ENCODE data around the gene AKAP5.

DNA sequence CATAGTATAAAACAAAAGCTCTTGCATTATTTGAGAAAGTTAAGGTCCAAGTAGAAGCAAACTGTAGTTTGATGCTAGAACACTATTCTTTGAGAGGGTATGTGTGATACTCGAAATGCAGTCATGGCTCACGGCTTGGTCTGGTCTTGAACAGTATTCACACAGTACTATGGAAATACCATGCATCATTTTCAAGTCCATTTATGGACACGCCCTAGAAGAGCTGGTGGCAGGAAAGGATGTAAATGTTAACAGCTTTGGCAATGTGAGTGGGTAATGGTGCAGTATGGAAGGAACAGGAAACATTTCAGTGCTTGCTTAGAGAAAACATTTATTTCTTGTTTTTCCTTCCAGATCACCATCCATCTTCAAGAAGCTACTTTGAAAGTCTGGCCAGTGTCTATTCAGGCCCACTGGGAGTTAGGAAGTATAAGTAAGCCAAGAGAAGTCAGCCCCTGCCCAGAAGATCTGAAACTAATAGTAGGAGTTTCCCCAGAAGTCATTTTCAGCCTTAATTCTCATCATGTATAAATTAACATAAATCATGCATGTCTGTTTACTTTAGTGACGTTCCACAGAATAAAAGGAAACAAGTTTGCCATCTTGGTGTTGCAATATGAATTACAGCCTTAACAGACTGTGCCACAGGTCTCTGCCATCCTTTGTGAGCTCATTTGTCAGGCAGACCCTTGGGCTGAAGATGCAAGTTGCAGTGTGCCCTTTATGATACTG lies 5.7 kb upstream of the AKAP5 start:
- TF ChIP-seq, protein P1, sequence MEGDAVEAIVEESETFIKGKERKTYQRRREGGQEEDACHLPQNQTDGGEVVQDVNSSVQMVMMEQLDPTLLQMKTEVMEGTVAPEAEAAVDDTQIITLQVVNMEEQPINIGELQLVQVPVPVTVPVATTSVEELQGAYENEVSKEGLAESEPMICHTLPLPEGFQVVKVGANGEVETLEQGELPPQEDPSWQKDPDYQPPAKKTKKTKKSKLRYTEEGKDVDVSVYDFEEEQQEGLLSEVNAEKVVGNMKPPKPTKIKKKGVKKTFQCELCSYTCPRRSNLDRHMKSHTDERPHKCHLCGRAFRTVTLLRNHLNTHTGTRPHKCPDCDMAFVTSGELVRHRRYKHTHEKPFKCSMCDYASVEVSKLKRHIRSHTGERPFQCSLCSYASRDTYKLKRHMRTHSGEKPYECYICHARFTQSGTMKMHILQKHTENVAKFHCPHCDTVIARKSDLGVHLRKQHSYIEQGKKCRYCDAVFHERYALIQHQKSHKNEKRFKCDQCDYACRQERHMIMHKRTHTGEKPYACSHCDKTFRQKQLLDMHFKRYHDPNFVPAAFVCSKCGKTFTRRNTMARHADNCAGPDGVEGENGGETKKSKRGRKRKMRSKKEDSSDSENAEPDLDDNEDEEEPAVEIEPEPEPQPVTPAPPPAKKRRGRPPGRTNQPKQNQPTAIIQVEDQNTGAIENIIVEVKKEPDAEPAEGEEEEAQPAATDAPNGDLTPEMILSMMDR (IDR thresholded peaks at IDR 0.05; ENCODE audit: low read length) = no peak
- TF ChIP-seq EZH2 (IDR thresholded peaks at IDR 0.05; ENCODE audit: borderline replicate concordance, low read length) = no peak

Data from OCI-LY1 (cell line).